EH (cell line): ENCODE data around the gene GPR150.
A peak's percentile ranks its signal among the peaks of the same experiment; 100 is the strongest.

Experiments
- DNase-seq: peaks from one replicate; pipeline ENCODE4 v3.0.0-alpha.2; 2015; ENCODE audit warnings: low read depth

The GPR150 gene

DNA sequence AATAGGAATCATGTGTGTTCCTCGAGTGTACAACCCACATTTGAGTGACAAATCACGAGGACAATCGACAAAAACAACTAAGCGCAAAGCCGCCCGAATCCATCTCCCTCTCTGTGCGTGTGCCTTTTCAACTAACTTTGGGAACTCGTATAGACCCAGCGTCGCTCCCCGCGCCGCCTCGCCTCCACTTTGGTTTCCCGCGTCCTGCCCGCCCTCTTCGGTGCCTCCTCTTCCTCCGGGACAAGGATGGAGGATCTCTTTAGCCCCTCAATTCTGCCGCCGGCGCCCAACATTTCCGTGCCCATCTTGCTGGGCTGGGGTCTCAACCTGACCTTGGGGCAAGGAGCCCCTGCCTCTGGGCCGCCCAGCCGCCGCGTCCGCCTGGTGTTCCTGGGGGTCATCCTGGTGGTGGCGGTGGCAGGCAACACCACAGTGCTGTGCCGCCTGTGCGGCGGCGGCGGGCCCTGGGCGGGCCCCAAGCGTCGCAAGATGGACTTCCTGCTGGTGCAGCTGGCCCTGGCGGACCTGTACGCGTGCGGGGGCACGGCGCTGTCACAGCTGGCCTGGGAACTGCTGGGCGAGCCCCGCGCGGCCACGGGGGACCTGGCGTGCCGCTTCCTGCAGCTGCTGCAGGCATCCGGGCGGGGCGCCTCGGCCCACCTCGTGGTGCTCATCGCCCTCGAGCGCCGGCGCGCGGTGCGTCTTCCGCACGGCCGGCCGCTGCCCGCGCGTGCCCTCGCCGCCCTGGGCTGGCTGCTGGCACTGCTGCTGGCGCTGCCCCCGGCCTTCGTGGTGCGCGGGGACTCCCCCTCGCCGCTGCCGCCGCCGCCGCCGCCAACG lies at the start of gene GPR150:
Gene GPR150 (plus strand): TSS at position 58 of the 840 bp plus-strand sequence. CDS start 189 bp downstream, at position 247.
- peak; percentile 58 for DNase-seq

DNA sequence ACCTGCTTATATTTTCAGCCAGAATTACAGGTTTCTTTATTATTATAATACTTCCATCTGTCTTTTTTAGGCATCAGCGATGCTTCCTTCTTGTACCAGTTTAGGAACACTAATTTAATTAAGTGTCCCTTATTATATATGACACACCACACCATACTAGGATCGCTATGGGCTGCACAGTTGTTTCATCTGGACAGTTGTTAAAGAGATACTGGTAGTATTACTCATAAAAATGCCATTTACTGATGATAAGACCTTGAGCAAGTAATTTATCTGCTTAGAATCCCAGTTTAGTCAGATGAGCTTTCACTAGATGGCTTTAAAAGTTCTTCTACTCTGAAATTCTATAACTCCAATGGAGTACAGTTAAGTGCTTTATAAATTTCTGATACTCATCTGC lies 47.9 kb upstream of the GPR150 start:
- peak; percentile 28 for DNase-seq

DNA sequence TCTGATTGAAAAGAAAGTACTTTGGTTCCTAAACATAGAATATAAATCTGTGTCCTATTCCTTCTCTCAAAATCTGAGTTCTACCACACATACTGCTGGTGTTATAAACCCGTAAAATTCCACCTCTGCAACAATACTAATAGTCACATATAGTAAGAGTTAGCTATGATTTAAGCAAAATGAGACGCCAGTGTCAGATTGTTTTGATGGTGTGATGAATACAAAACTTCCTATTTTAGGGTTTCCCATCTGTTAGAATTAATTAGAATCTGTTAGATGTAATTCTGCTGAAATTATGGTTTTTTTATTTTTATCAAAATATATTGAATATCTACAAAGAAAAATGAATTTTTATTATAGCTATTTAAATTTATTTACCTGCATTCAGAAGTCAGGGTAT lies 38.3 kb upstream of the GPR150 start:
- no peak for DNase-seq

DNA sequence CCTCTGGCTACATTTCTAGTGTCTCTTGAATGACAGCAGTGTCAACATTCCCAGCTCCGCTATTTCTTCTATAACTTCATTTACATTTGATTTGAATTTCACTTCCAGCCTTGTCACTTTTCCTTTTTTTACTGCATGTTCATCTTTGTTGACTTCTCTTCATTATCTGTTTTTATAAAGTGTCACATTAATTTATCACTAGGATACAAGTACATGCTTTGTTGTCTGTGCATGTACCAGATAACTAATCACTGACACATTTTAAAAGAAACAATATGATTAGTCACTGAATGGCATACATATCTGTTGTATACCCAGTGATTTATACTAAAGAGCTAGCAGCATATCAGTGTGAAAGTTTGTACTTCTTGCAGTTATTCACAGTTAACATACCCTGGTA lies 35.9 kb upstream of the GPR150 start:
- DNase-seq: no peak

DNA sequence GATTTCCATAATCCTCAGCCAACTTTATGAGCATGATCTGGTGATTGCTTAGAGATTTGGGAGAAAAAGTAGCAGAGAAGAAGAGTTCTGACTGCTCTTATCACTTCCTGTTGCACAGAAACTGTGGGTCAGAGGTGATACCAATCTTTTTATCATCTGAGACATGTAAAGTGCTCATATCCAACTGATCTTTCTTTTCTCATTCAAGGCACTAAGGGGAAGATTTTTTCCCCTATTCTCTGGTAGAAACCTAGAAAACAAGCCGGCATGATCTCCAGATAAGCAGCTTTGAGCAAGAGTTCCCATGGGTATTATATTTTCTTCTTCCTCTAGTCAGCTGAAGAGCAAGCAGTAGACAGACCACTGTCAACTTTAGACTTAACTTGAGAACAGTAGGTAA lies 29.0 kb upstream of the GPR150 start:
- no peak for DNase-seq

DNA sequence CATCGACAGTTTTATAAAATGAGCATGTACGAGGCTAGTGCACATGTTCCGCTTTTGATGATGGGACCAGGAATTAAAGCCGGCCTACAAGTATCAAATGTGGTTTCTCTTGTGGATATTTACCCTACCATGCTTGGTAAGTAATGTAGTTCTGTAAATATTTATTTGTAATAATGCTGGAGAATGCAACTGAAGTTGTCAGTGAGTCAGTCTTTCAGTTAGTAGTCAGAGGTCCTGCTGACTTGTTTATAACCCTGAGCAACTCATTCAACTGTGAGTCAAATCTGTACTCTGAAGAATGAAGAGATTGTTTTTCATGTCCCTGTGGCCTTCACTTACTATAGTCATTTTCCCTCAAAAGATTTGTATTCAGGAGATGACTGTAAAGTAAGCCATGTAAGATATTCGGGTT lies 28.4 kb upstream of the GPR150 start:
- peak; percentile 85 for DNase-seq

DNA sequence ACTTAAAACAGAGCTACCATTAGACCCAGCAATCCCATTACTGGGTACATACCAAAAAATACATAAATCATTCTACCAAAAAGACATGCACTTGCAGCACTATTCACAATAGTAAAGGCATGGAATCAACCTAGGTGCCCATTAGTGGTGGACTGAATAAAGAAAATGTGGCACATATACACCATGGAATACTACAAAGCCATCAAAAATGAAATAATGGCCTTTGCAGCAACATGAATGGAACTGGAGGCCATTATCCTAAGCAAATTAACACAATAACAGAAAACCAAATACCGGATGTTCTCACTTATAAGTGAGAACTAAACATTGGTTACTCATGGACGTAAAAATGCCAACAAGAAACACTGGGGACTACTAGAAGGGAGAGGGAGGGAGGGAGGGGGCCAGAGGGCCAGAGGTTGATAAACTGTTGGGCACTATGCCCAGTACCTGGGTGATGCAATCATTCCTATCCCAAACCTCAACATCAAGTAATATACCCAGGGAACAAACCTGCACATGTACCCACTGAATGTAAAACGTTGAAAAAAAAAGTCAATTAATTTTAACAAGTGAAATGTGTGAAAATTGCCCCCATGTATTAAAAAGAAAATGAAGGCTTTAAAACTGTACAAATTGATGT lies 24.5 kb upstream of the GPR150 start:
- no peak for DNase-seq

DNA sequence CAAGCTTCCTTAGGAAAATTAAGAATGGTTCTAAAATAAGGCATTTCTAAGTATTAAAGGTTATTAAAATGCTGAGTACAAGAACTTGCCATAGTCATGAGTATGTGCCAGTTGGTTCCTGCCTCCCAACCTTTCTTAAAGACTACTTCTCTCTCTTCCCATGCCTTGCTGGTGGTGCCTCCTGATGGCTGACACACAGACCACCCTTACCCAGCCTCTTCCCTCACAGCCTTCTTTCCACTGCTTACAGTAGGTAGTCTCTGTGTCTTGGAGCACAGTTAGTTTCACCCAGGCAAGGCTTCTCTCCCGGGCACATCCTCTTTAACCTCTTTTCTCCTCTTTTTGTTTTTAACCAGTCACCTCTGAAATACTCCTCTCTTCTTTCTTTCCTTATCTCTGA lies 20.6 kb upstream of the GPR150 start:
- no peak for DNase-seq

DNA sequence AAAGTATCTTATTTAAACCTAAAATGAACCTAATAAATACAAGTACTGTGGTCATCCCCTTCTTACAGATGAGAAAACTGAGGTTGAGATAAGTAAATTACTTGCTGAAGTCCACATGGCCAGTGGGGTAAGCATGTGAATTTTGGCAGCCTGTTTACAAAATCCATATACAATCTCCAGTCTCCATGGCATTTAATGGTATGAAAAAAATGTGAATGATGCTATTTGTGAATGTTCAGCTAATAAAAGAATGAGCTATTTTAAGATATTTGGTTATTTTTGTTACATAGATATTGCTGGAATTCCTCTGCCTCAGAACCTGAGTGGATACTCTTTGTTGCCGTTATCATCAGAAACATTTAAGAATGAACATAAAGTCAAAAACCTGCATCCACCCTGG lies 19.3 kb upstream of the GPR150 start:
- peak; percentile 86 for DNase-seq

DNA sequence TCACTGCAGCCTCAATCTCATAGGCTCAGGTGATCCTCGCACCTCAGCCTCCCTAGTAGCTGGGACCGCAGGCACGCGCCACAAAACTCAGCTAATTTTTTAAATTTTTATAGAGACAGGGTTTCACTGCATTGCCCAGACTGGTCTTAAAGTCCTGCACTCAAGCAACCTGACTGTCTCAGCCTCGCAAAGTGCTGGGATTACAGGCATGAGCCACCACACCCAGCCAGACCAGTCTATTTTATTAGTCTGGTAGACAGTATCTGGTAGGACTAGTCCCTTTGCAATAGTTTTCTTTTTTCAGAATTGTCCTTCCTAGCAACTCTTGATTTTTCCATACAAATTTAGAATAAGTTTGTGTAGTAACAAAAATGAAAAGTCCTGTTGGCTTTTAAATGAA lies 14.1 kb upstream of the GPR150 start:
- no peak for DNase-seq

DNA sequence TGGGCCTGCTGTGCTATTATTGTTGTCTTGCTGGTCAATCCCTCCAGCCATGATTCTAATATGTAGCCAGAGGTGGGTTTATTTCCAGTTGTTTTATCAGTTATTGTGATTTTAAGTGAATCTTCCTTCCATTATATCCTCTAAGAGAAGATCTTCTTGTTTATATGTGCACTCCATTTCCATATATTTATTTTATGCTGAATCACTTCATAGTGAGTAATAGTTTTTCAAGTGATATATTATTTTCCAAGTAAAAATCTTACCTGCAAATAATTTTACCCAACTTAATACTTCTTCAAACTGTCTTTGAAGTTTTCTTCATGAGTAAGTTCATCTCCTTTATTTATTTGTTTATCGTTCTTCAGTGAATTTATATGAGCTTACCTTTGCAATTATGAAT lies 13.5 kb upstream of the GPR150 start:
- no peak for DNase-seq

DNA sequence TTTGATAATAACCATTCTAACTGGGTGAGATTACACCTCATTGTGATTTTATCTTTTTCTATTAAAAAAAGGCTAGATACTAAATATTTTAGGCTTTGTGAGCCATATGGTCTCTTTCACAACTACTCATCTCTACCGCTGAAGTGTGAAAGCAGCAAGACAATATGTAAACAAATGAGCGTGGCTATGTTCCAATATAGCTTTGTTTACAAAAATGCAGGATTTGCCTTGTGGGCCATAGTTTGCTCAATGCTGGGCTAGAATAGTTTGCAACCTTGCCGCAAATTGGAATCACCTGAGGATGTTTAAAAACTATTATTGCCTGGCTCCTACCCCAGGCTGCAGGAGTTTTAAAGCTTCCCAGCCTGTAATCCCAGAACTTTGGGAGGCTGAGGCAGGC lies 10.2 kb upstream of the GPR150 start:
- no peak for DNase-seq

DNA sequence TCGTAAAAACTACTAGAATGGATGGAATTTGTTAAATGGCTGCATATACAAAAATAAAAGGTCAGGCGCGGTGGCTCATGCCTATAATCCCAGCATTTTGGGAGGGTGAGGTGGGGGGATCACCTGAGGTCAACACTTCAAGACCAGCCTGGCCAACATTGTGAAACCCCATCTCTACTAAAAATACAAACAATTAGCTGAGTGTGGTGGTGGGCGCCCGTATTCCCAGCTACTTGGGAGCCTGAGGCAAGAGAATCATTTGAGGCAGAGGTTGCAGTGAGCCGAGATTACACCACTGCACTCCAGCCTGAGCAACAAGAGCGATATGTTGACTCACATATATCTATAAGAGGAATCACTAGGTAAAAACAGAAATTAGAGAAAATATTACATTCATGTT lies 9.3 kb upstream of the GPR150 start:
- DNase-seq: peak; percentile 32

DNA sequence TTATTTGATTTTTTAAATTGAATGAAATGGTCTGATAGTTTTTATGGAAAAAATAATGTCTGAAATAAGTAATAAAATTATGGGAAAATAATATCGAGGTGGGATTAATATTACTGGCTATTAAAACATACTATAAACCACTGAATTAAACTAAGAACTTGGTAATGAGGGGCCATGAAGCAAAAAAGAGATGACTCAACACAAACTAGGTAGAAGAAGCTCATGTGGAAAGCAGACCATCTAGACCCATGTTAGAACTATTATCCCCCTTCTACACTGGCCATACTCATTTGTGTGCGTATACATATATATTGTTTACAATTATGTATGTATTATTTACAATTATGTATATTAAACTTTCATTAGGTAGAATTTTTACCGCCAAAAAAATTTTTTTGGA lies 8.5 kb upstream of the GPR150 start:
- DNase-seq: no peak

DNA sequence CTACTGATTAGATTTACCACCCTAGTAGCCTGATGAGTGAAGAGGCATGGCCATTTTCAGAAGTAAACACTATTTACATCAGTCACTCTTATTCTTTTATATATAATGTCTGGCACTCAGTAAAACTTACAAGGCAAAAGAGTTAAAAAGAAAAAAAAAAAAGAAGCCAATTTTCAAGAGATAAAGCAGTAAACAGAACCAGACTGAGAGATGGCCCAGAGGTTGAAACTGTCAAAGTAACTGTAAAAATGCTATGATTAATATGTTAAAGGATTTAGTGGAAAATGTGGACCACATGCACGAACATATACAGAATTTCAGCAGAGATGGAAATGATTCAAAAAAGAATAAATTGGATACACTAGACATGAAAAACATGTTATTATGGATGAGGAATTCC lies 6.4 kb upstream of the GPR150 start:
- no peak for DNase-seq

DNA sequence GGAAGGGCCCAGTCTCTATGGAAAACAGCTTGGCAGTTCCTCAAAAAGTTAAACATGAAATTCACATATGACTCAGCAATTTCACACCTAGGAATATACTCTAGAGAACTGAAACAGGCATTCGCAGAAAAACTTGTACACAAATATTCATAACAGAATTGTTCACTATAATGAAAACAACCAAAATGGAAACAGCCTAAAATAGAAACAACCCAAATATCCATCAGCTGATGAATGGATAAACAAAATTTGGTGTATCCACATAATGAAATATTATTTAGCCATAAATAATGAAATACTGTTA lies 4.8 kb upstream of the GPR150 start:
- DNase-seq: no peak

DNA sequence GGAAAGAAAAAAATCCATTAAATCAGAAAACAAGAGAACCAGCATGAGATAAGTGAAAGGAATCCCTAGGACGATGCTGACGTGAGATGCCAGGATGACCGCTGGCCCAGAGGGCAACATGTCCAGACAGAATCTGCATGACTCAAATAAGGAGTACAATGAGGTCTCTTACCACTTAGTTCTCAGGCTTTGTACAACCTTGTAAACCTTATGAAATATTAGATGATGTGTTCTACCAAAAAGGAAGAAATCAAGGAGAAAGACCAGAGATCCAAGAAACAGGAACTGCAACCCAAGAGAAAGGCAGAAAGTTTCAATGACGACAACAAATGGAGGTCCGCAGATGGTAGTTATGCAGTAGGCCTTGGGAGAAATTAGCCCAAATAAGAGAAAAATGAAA lies 2.8 kb upstream of the GPR150 start:
- DNase-seq: peak; percentile 35

DNA sequence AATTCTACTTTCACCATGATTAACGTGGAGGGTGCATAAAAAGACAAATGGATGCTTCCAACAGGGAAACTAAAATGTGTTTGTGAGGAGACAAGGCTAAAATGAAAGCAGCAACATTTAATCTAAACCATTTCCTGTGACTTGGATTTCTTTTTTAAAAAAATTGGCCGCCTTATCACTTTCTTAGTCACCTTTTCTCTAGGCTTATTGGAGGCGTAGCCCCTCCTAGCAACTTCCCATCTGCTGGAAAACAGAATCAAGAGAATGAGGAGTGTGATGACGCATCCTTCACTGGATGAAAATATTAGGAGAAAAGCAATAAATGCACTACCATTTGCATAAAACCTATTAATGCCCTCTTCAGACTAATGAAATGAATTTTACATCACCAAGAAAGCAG lies 791 bp upstream of the GPR150 start:
- DNase-seq: no peak

DNA sequence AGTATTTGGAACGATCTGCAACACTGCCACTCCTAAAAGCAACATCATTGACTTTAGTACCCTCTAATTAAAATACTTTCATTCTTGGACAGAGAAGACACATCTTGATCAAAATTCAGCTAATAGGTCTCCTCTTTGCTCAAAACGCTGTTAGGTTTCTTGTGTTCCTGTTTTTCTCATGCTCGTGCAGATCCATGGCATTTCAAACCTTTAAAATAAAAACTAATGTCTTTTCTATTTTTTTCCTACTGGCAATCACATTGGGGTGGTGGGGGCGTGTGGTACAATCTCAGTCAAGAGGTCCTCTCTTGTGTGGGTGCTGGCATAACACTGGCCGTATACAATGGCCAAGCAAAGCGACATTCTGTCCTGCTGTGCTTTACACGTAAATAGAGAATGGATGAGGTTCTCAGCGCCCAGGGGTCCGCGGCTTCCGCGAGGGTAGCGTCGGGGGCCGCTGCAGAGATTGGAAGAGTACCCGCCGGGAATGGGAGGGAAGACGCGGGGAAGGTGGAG lies 315 bp upstream of the GPR150 start:
- no peak for DNase-seq

DNA sequence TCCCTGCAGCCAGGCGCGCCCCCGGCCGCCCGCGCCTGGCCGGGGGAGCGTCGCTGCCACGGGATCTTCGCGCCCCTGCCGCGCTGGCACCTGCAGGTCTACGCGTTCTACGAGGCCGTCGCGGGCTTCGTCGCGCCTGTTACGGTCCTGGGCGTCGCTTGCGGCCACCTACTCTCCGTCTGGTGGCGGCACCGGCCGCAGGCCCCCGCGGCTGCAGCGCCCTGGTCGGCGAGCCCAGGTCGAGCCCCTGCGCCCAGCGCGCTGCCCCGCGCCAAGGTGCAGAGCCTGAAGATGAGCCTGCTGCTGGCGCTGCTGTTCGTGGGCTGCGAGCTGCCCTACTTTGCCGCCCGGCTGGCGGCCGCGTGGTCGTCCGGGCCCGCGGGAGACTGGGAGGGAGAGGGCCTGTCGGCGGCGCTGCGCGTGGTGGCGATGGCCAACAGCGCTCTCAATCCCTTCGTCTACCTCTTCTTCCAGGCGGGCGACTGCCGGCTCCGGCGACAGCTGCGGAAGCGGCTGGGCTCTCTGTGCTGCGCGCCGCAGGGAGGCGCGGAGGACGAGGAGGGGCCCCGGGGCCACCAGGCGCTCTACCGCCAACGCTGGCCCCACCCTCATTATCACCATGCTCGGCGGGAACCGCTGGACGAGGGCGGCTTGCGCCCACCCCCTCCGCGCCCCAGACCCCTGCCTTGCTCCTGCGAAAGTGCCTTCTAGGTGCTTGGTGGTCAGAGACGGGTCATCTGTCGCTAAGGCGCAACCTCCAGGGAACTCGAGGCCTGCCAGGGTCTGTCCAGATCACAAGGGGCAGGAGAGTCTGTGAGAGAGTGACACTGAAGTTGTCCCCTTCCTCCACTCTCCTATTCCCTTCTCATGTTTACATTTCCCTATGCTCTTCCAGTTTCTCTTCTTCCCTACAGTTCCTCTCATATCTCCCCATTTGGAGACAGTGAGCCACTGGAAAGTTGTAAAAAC lies 1.3 kb downstream of the GPR150 start:
- DNase-seq: peak; percentile 46

DNA sequence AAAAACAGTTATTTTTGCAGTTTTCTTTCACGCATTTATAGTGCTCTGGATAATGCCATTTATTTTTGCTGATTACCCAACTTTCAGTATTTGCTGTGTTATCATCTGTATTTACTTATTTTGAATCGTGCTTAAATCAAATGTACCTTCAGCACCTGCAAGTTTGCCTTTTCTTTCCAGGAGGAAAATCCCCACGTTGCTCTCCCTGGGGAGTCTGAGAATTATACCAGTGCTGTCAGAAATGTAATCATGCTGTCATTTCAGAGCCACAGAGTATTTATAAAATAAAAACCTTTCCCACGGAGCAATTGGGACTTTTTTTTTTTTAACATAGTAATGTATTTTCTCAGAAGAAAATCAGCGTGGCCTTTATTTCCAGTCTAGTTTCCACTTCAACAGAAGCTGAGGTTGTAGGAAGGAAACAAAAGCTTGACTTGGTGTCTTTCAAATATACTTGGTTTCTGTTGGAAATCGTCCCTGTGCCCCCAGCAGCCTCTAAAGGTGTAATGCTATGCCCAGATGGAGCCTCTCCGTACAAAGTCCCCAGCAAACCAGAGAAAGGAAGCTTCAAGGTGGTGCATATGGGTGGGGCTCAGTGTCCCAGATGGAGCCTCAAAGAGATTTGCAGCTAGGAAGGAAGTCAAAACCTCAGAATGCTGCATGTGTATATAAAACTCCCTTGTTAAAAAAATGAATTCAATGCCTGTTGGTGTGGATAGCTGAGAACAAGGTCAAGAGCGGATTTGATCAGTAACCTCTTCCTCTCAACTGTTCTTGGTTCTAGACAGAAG lies 2.1 kb downstream of the GPR150 start:
- no peak for DNase-seq

DNA sequence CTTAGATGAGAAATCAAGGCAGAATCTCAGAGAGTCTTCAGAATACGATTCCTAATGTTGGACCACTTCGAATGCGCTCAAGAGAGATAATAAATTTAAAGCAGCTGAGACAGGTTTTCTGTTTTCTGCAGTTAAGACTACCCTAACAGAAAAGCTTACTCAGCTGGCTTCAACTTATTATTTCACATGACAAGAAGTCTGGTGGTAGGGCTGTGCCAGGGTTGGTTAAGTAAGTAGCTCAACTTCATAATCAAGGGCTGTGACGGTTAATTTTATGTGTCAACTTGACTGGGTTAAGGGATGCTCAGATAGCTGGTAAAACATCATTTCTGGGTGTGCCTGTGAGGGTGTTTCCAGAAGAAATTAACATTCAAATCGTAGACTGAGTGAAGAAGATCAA lies 3.8 kb downstream of the GPR150 start:
- no peak for DNase-seq
